Panc1 (cell line): ENCODE results near the gene DPM2. TPM values are rescaled to one million over a fixed set of nuclear protein-coding genes. Genes with fewer than 3 reads are reported as not detected.

ENCODE experiments used
- ATAC-seq: fragments of 200-7000 bp; cut with Tn5 transposase; 2 replicates; pipeline ENCODE4 v1.9.1; 2020; ENCODE audit warnings: mild to moderate bottlenecking, moderate library complexity
- BruUV-seq: library from RNA; stranded (reverse); fragments of 400-500 nt; replicated peaks from 2 replicates; lab custom pipeline; 2021; lab: Mats Ljungman, UMichigan
- CTCF ChIA-PET: fragments of 300-600 bp; sonication (Branson Sonifier 250); formaldehyde crosslinking; loops from one replicate; lab custom pipeline; 2022; ENCODE audit warnings: antibody characterized with exemption; lab: Charles Lee
- POLR2A ChIA-PET: fragments of 300-600 bp; sonication (Branson Sonifier 250); formaldehyde crosslinking; loops from one replicate; lab custom pipeline; 2022; ENCODE audit warnings: antibody characterized with exemption; lab: Charles Lee
- DNase-seq: peaks from one replicate; pipeline ENCODE4 v3.0.0-alpha.2; 2010; ENCODE audit warnings: low read depth, low spot score
- H3K27ac ChIP-seq: 2 replicates; pipeline ENCODE4 v1.5.1; 2011; ENCODE audit warnings: mild to moderate bottlenecking, low read length, inconsistent platforms
- H3K27me3 ChIP-seq: fragments of 200-500 bp; sonication (Bioruptor generic); 2 replicates; pipeline ENCODE4 v1.6.0; 2014; ENCODE audit warnings: low read length, inconsistent platforms; ENCODE audit not compliant: control insufficient read depth, insufficient read depth
- H3K36me3 ChIP-seq: fragments of 200-500 bp; sonication (Bioruptor generic); 2 replicates; pipeline ENCODE4 v1.5.1; 2014; ENCODE audit warnings: inconsistent platforms, mild to moderate bottlenecking, low read length, moderate library complexity; ENCODE audit not compliant: control insufficient read depth, insufficient read depth
- H3K4me1 ChIP-seq: 2 replicates; pipeline ENCODE4 v1.5.1; 2011; ENCODE audit warnings: inconsistent platforms, mild to moderate bottlenecking, low read length, moderate library complexity; ENCODE audit not compliant: control insufficient read depth, insufficient read depth
- H3K4me3 ChIP-seq, 2 experiments: 2 replicates each; pipeline ENCODE4 v1.5.1; 2011 to 2012; ENCODE audit warnings: low read depth in 2 of 2, low read length in 2 of 2, mild to moderate bottlenecking in 2 of 2, inconsistent platforms in 1 of 2, moderate library complexity in 1 of 2
- H3K9me3 ChIP-seq: fragments of 200-500 bp; sonication (Bioruptor generic); 2 replicates; pipeline ENCODE4 v1.5.1; 2014; ENCODE audit warnings: low read depth, mild to moderate bottlenecking, inconsistent platforms, low read length, moderate library complexity; ENCODE audit not compliant: control insufficient read depth, insufficient read depth
- CTCF ChIP-seq: fragments of 450-650 bp; IDR thresholded peaks from 2 replicates; pipeline ENCODE4 v1.5.1; 2017; ENCODE audit warnings: mild to moderate bottlenecking
- POLR2AphosphoS5 ChIP-seq: IDR thresholded peaks from 2 replicates; pipeline ENCODE4 v1.6.1; 2012; ENCODE audit warnings: mild to moderate bottlenecking, low read depth, low read length, moderate library complexity
- REST ChIP-seq, 2 experiments: IDR thresholded peaks; 2 replicates each; pipeline ENCODE4 v1.6.1; 2011 to 2012; ENCODE audit warnings: low read depth in 2 of 2, control low read depth in 1 of 2, low read length in 1 of 2, mild to moderate bottlenecking in 1 of 2, moderate library complexity in 1 of 2; ENCODE audit not compliant: insufficient read depth in 1 of 2
- SIN3A ChIP-seq: IDR thresholded peaks from 2 replicates; pipeline ENCODE4 v1.6.1; 2012; ENCODE audit warnings: low read depth, mild to moderate bottlenecking, low read length, moderate library complexity, borderline replicate concordance; ENCODE audit not compliant: insufficient read depth
- TCF7L2 ChIP-seq: IDR thresholded peaks from 2 replicates; pipeline ENCODE4 v1.6.1; 2011; ENCODE audit warnings: mild to moderate bottlenecking, low read depth, low read length, inconsistent platforms
- in situ Hi-C: cut with HindIII; loops from 2 replicates; pipeline ENCODE4 v1.10.0; 2016; ENCODE audit warnings: low sequenced_read_pairs, low pct_unique_long_range_greater_than_20kb
- intact Hi-C: fragments of 100-400 bp; cut with micrococcal nuclease; formaldehyde crosslinking; loops from one replicate; pipeline ENCODE4 v1.10.0; 2022; ENCODE audit not compliant: unreplicated experiment
- total RNA-seq: library from RNA; stranded (reverse); gene quantifications from one replicate; pipeline ENCODE4 v1.2.1, GENCODE V29; 2021; ENCODE audit not compliant: unreplicated experiment

DPM2 gene
- total RNA-seq, 1 experiment from 2014 or later: 58.7 TPM

GRCh38 chr9:127959398-127959797 lies 21.7 kb upstream of the DPM2 start:
- POLR2A ChIA-PET: no interaction called here
- no peak for DNase-seq
- CTCF ChIA-PET: no interaction called here
- BruUV-seq: TSS peak; percentile 51
- no peak for ATAC-seq
- intact Hi-C loops: no loop called here
- Histone ChIP-seq H3K36me3 (no peaks in the 10 kb centered on the region), H3K4me3 (no peak overlapping the region), H3K27me3 (no peaks in the 10 kb centered on the region), H3K27ac (peak overlapping the region; percentile 88), H3K4me1 (peaks cover 89% of the 10 kb centered on the region), H3K9me3 (no peaks in the 10 kb centered on the region)
- TF ChIP-seq TCF7L2: no peak
- TF ChIP-seq REST (IDR thresholded peaks at IDR 0.05; ENCODE audit: insufficient read depth in 1 of 2, low read depth in 2 of 2, low read length in 1 of 2): no peak
- TF ChIP-seq CTCF: no peak
- TF ChIP-seq POLR2AphosphoS5: no peak
- TF ChIP-seq SIN3A: no peak
- in situ Hi-C loops: no loop called here

- no peaks in the 10 kb centered on the region for H3K9me3 ChIP-seq
- DNase-seq (no peak), ATAC-seq (no peak)
- H3K27ac ChIP-seq: no peak overlapping the region
- no peaks in the 10 kb centered on the region for H3K27me3 ChIP-seq
- CTCF ChIA-PET: no interaction called here
- TF ChIP-seq TCF7L2: no peak
- TF ChIP-seq SIN3A: no peak
- TF ChIP-seq POLR2AphosphoS5: no peak
- TF ChIP-seq REST (IDR thresholded peaks at IDR 0.05; ENCODE audit: insufficient read depth in 1 of 2, low read depth in 2 of 2, low read length in 1 of 2): no peak
- no peak for TF ChIP-seq CTCF
- no peak overlapping the region for H3K4me3 ChIP-seq
- no peaks in the 10 kb centered on the region for H3K36me3 ChIP-seq
- peaks cover 89% of the 10 kb centered on the region for H3K4me1 ChIP-seq
- POLR2A ChIA-PET: no interaction called here
- in situ Hi-C loops (no loop called here), intact Hi-C loops (no loop called here)
- no TSS peak for BruUV-seq
Observed at GRCh38 chr9:127958728-127959127, 21.1 kb upstream of the DPM2 start.
